Small intestine (tissue), 7 donors: Measurements from ENCODE around the gene CD82. TPM values are rescaled to one million over a fixed set of nuclear protein-coding genes. Genes with fewer than 3 reads are reported as not detected.

Experiments used
- DNase-seq, 2 donors: peaks; one replicate each; pipeline versions ENCODE4 v3.0.0 to v3.0.0-alpha.2; 2013
- FAIRE-seq: peaks from 2 replicates; lab custom pipeline; 2012; peaks lifted over from hg19 to GRCh38; lab: Jason Lieb, UNC
- H3K27ac ChIP-seq, 3 donors: one replicate each; pipeline ENCODE4 v1.5.1; 2013; ENCODE audit warnings: low read length in 2 of 3, mild to moderate bottlenecking in 2 of 3, control low read depth in 1 of 3, inconsistent platforms in 1 of 3, low read depth in 1 of 3, moderate library complexity in 1 of 3
- H3K27me3 ChIP-seq, 3 donors: one replicate each; pipeline ENCODE4 v1.6.1; 2013; ENCODE audit warnings: low read length in 3 of 3, inconsistent platforms in 1 of 3; ENCODE audit not compliant: control insufficient read depth in 3 of 3, insufficient read depth in 3 of 3
- H3K36me3 ChIP-seq, 3 donors: one replicate each; pipeline ENCODE4 v1.6.1; 2013; ENCODE audit warnings: low read length in 3 of 3, inconsistent platforms in 1 of 3, low read depth in 1 of 3, mild to moderate bottlenecking in 1 of 3, moderate library complexity in 1 of 3; ENCODE audit not compliant: control insufficient read depth in 3 of 3, insufficient read depth in 2 of 3
- H3K4me1 ChIP-seq, 3 donors: one replicate each; pipeline ENCODE4 v1.6.1; 2013; ENCODE audit warnings: low read length in 2 of 3, inconsistent platforms in 1 of 3, low read depth in 1 of 3, mild to moderate bottlenecking in 1 of 3, moderate library complexity in 1 of 3; ENCODE audit not compliant: control insufficient read depth in 3 of 3, insufficient read depth in 2 of 3
- H3K4me3 ChIP-seq, 3 donors: one replicate each; pipeline ENCODE4 v1.5.1; 2013; ENCODE audit warnings: low read length in 3 of 3, control low read depth in 1 of 3, inconsistent platforms in 1 of 3, low read depth in 1 of 3, mild to moderate bottlenecking in 1 of 3, moderate library complexity in 1 of 3
- H3K9me3 ChIP-seq, 2 donors: one replicate each; pipeline ENCODE4 v1.6.1; 2013; ENCODE audit warnings: low read depth in 1 of 2, low read length in 1 of 2; ENCODE audit not compliant: control insufficient read depth in 2 of 2, insufficient read depth in 1 of 2
- WGBS, 3 donors: extraction: QIAGEN DNeasy Blood & Tissue Kit; methylation state at CpG; one replicate each; pipeline ENCODE4 v1.1.7; 2013; 5-methylcytosine and 5-hydroxymethylcytosine counted together
- polyA plus RNA-seq, 4 donors: library from polyadenylated mRNA; stranded (reverse) in 3 of 4; unstranded in 1 of 4; fragments of 200-250 nt in 3 of 4; fragments of 120-200 nt in 1 of 4; gene quantifications; one replicate each; pipeline versions ENCODE4 v1.2.1 to v1.2.3, GENCODE V29; 2013
- donor health status: healthy with polysubstance abuse.
- donor health status: control.
- donor health status: control.
- donor health status: Bipolar disorder and iron deficiency.
- donor health status: healthy.

CD82 gene
- polyA plus RNA-seq, 4 donors = 24.2 to 108 (median 69.9) TPM

GRCh38 chr11:44578279-44578678 is 12.8 kb downstream of the CD82 start:
- WGBS, 3 donors = 75 to 83% (median 75%) methylated on average over 5 of the region's 5 CpGs
- H3K4me1 ChIP-seq = peaks cover 0 to 51% (median 13%) of the 10 kb centered on the region in 3 donors
- H3K4me3 ChIP-seq = no peak overlapping the region
- no peaks in the 10 kb centered on the region for H3K27me3 ChIP-seq
- H3K27ac ChIP-seq = peak overlapping the region in 1 of 3 donors; percentile 85
- H3K9me3 ChIP-seq = peaks cover 0 to 7% of the 10 kb centered on the region in 2 donors
- peaks cover 0 to 54% (median 0%) of the 10 kb centered on the region in 3 donors for H3K36me3 ChIP-seq
- DNase-seq (no peak), FAIRE-seq (no peak)

GRCh38 chr11:44579302-44579761 is 13.9 kb downstream of the CD82 start:
- FAIRE-seq (no peak), DNase-seq (peak in 1 of 2 donors; percentile 80)
- no peak overlapping the region for H3K4me3 ChIP-seq
- peaks cover 0 to 48% (median 0%) of the 10 kb centered on the region in 3 donors for H3K36me3 ChIP-seq
- peak overlapping the region in 1 of 3 donors; percentile 85 for H3K27ac ChIP-seq
- H3K4me1 ChIP-seq = peaks cover 4 to 50% (median 5%) of the 10 kb centered on the region in 3 donors
- WGBS, 3 donors = 28 to 46% (median 38%) methylated on average over 6 of the region's 6 CpGs
- H3K27me3 ChIP-seq = no peaks in the 10 kb centered on the region
- peaks cover 0 to 7% of the 10 kb centered on the region in 2 donors for H3K9me3 ChIP-seq

- no peak overlapping the region for H3K4me3 ChIP-seq
- no peak for FAIRE-seq
- WGBS, 3 donors = 67 to 75% (median 68%) methylated on average over 2 of the region's 2 CpGs
- H3K9me3 ChIP-seq = peaks cover 0 to 7% of the 10 kb centered on the region in 2 donors
- DNase-seq = no peak
- H3K4me1 ChIP-seq = peaks cover 5 to 48% (median 9%) of the 10 kb centered on the region in 3 donors
- peaks cover 0 to 53% (median 0%) of the 10 kb centered on the region in 3 donors for H3K36me3 ChIP-seq
- no peak overlapping the region for H3K27ac ChIP-seq
- no peaks in the 10 kb centered on the region for H3K27me3 ChIP-seq
Observed at GRCh38 chr11:44580701-44581100, 15.2 kb downstream of the CD82 start.

GRCh38 chr11:44581246-44581645 is 15.8 kb downstream of the CD82 start:
- Histone ChIP-seq H3K27ac (no peak overlapping the region), H3K27me3 (no peaks in the 10 kb centered on the region), H3K4me1 (peaks cover 5 to 48% (median 9%) of the 10 kb centered on the region in 3 donors), H3K4me3 (no peak overlapping the region), H3K36me3 (peaks cover 0 to 52% (median 0%) of the 10 kb centered on the region in 3 donors), H3K9me3 (peaks cover 0 to 7% of the 10 kb centered on the region in 2 donors)
- WGBS, 3 donors = 67 to 80% (median 74%) methylated on average over 3 of the region's 3 CpGs
- DNase-seq (no peak), FAIRE-seq (no peak)

GRCh38 chr11:44582641-44583352 is 17.3 kb downstream of the CD82 start:
- Histone ChIP-seq H3K27ac (peak overlapping the region in 1 of 3 donors; percentile 5), H3K4me3 (no peak overlapping the region), H3K36me3 (peaks cover 3 to 58% (median 4%) of the 10 kb centered on the region in 3 donors), H3K9me3 (peaks cover 0 to 7% of the 10 kb centered on the region in 2 donors), H3K27me3 (no peaks in the 10 kb centered on the region), H3K4me1 (peaks cover 5 to 40% (median 9%) of the 10 kb centered on the region in 3 donors)
- 89 to 93% (median 91%) methylated on average over 3 of the region's 3 CpGs for WGBS, 3 donors
- FAIRE-seq = no peak
- DNase-seq = no peak

DNA sequence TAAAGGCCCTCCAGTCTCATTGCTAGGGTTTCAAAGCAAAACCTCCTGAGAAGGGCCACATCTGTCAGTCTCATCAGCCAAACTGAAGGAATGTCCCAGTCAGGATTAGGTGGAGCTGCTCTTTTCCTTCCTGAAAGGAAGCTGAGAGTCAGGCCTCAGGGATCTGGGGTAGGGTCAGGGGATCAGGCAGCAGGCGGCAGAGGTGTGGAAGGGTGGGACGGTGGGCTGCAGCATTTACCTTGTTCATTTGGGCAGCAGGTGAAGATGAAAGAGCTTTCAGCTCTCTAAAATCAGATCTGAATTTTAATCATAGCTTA is 17.8 kb downstream of the CD82 start:
- H3K36me3 ChIP-seq = peaks cover 4 to 59% (median 5%) of the 10 kb centered on the region in 3 donors
- 91 to 97% (median 96%) methylated on average over 2 of the region's 2 CpGs for WGBS, 3 donors
- peaks cover 0 to 7% of the 10 kb centered on the region in 2 donors for H3K9me3 ChIP-seq
- DNase-seq (no peak), FAIRE-seq (no peak)
- no peaks in the 10 kb centered on the region for H3K27me3 ChIP-seq
- H3K4me3 ChIP-seq = no peak overlapping the region
- H3K4me1 ChIP-seq = peaks cover 5 to 35% (median 9%) of the 10 kb centered on the region in 3 donors
- no peak overlapping the region for H3K27ac ChIP-seq

GRCh38 chr11:44585421-44585820 is 20.0 kb downstream of the CD82 start:
- H3K9me3 ChIP-seq = peaks cover 0 to 7% of the 10 kb centered on the region in 2 donors
- H3K36me3 ChIP-seq = peaks cover 4 to 64% (median 5%) of the 10 kb centered on the region in 3 donors
- DNase-seq = no peak
- no peak overlapping the region for H3K27ac ChIP-seq
- H3K4me3 ChIP-seq = no peak overlapping the region
- H3K4me1 ChIP-seq = peaks cover 2 to 15% (median 9%) of the 10 kb centered on the region in 3 donors
- WGBS, 3 donors = 29 to 73% (median 42%) methylated on average over 5 of the region's 5 CpGs
- no peaks in the 10 kb centered on the region for H3K27me3 ChIP-seq
- FAIRE-seq = no peak

DNA sequence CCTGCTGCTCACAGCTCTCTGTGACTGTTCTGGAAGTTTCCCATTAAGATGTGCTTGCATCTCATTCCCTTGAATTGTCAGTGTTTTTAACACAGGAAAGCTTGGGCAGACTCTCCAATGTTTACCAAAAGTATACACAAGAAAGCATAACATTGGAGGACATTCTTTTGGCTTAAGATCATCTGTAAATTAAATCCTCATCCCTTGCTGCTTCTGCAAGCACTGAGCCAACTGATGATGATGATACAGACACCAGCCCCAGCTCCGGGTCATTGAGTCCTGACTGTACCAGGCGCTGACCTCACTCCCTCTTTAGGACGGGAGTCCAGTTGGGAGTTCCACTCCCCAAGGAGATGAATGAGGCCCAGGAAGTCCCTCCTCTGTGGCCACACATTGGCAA is 23.8 kb downstream of the CD82 start:
- DNase-seq = no peak
- H3K4me1 ChIP-seq = peaks cover 2 to 32% (median 10%) of the 10 kb centered on the region in 3 donors
- H3K4me3 ChIP-seq = no peak overlapping the region
- no peak for FAIRE-seq
- H3K27ac ChIP-seq = peak overlapping the region in 1 of 3 donors; percentile 42
- H3K27me3 ChIP-seq = no peaks in the 10 kb centered on the region
- 72 to 91% (median 90%) methylated on average over 3 of the region's 3 CpGs for WGBS, 3 donors
- peaks cover 4 to 73% (median 5%) of the 10 kb centered on the region in 3 donors for H3K36me3 ChIP-seq
- H3K9me3 ChIP-seq = no peaks in the 10 kb centered on the region
